Renal pelvis (tissue), 4 donors: ENCODE data around the gene BCAR3. TPM values are rescaled to one million over a fixed set of nuclear protein-coding genes. Genes with fewer than 3 reads are reported as not detected.
A peak's percentile ranks its signal among the peaks of the same experiment; 100 is the strongest.

Experiments
- DNase-seq: peaks from one replicate; pipeline ENCODE4 v3.0.0-alpha.2; 2013
- polyA plus RNA-seq, 3 donors: library from polyadenylated mRNA; unstranded; fragments of 120-200 nt; gene quantifications; one replicate each; pipeline ENCODE4 v1.2.1, GENCODE V29; 2013; ENCODE audit not compliant: insufficient read length in 3 of 3

Gene BCAR3
- polyA plus RNA-seq, 3 donors, result 21.9 to 23.1 (median 23.1) TPM

- no peak for DNase-seq
Observed at GRCh38 chr1:93640656-93641440, 40.8 kb downstream of the BCAR3 start.

- DNase-seq, result no peak
Observed at GRCh38 chr1:93638981-93639380, 42.7 kb downstream of the BCAR3 start.

GRCh38 chr1:93638307-93638847, 43.3 kb downstream of the BCAR3 start:
- no peak for DNase-seq

GRCh38 chr1:93636712-93637111, 44.9 kb downstream of the BCAR3 start:
- DNase-seq, result no peak

GRCh38 chr1:93635614-93636543, 45.8 kb downstream of the BCAR3 start:
- no peak for DNase-seq

GRCh38 chr1:93633313-93633712, 48.3 kb downstream of the BCAR3 start:
- no peak for DNase-seq

GRCh38 chr1:93631626-93632365, 49.8 kb downstream of the BCAR3 start:
- no peak for DNase-seq

GRCh38 chr1:93630168-93630567, 51.5 kb downstream of the BCAR3 start:
- DNase-seq, result no peak

- DNase-seq, result peak; percentile 72
Observed at GRCh38 chr1:93629101-93630059, 52.3 kb downstream of the BCAR3 start.

GRCh38 chr1:93628681-93629080, 53.0 kb downstream of the BCAR3 start:
- DNase-seq, result no peak

GRCh38 chr1:93625582-93626327, 55.9 kb downstream of the BCAR3 start:
- DNase-seq, result no peak

GRCh38 chr1:93623875-93624274, 57.8 kb downstream of the BCAR3 start:
- DNase-seq, result no peak

- no peak for DNase-seq
Observed at GRCh38 chr1:93623436-93623835, 58.2 kb downstream of the BCAR3 start.

- no peak for DNase-seq
Observed at GRCh38 chr1:93621246-93621645, 60.4 kb downstream of the BCAR3 start.

- DNase-seq, result no peak
Observed at GRCh38 chr1:93620841-93621210, 60.8 kb downstream of the BCAR3 start.

- no peak for DNase-seq
Observed at GRCh38 chr1:93620172-93620840, 61.3 kb downstream of the BCAR3 start.

- no peak for DNase-seq
Observed at GRCh38 chr1:93619507-93620171, 62.0 kb downstream of the BCAR3 start.

- no peak for DNase-seq
Observed at GRCh38 chr1:93617670-93618499, 63.8 kb downstream of the BCAR3 start.
